Astrocyte (in vitro differentiated cells and primary cell): ENCODE data around the gene MEGF8. TPM values are rescaled to one million over a fixed set of nuclear protein-coding genes. Genes with fewer than 3 reads are reported as not detected.

ENCODE experiments used
- DNase-seq: peaks from one replicate; pipeline ENCODE4 v3.0.0-alpha.2; 2010; ENCODE audit warnings: low read depth
- FAIRE-seq: peaks from 2 replicates; lab custom pipeline; 2011; peaks lifted over from hg19 to GRCh38; lab: Jason Lieb, UNC
- H2AFZ ChIP-seq: 2 replicates; pipeline ENCODE4 v1.6.0; 2012; ENCODE audit warnings: low read depth, low read length, inconsistent platforms
- H3K27ac ChIP-seq: 2 replicates; pipeline ENCODE4 v1.5.1; 2011; ENCODE audit warnings: low read depth, low read length, inconsistent platforms
- H3K27me3 ChIP-seq: 2 replicates; pipeline ENCODE4 v1.6.0; 2011; ENCODE audit warnings: low read length, inconsistent platforms; ENCODE audit not compliant: insufficient read depth
- H3K36me3 ChIP-seq: 2 replicates; pipeline ENCODE4 v1.5.1; 2011; ENCODE audit warnings: low read length, inconsistent platforms; ENCODE audit not compliant: insufficient read depth
- H3K4me1 ChIP-seq: 2 replicates; pipeline ENCODE4 v1.5.1; 2011; ENCODE audit warnings: low read length, inconsistent platforms; ENCODE audit not compliant: insufficient read depth
- H3K4me2 ChIP-seq: 2 replicates; pipeline ENCODE4 v1.6.0; 2012; ENCODE audit warnings: low read length, inconsistent platforms
- H3K4me3 ChIP-seq: 2 replicates; pipeline ENCODE4 v1.5.1; 2011; ENCODE audit warnings: low read depth, mild to moderate bottlenecking, low read length, inconsistent platforms; ENCODE audit not compliant: insufficient read depth
- H3K79me2 ChIP-seq: 2 replicates; pipeline ENCODE4 v1.6.0; 2012; ENCODE audit warnings: mild to moderate bottlenecking, low read length, inconsistent platforms; ENCODE audit not compliant: insufficient read depth
- H3K9ac ChIP-seq: 2 replicates; pipeline ENCODE4 v1.6.0; 2012; ENCODE audit warnings: mild to moderate bottlenecking, low read length, inconsistent platforms
- H3K9me3 ChIP-seq: 2 replicates; pipeline ENCODE4 v1.5.1; 2012; ENCODE audit warnings: low read depth, mild to moderate bottlenecking, low read length, inconsistent platforms; ENCODE audit not compliant: insufficient read depth
- H4K20me1 ChIP-seq: 2 replicates; pipeline ENCODE4 v1.6.0; 2012; ENCODE audit warnings: low read length, inconsistent platforms; ENCODE audit not compliant: insufficient read depth
- H3K27ac Mint-ChIP-seq: one replicate; pipeline ENCODE4 v1.8.0; 2021; ENCODE audit warnings: mild to moderate bottlenecking, mixed read lengths; ENCODE audit not compliant: unreplicated experiment
- H3K27me3 Mint-ChIP-seq: one replicate; pipeline ENCODE4 v1.8.0; 2021; ENCODE audit warnings: low read depth, mixed read lengths; ENCODE audit not compliant: unreplicated experiment
- H3K36me3 Mint-ChIP-seq: one replicate; pipeline ENCODE4 v1.8.0; 2021; ENCODE audit warnings: low read depth, mixed read lengths; ENCODE audit not compliant: unreplicated experiment
- H3K4me1 Mint-ChIP-seq: one replicate; pipeline ENCODE4 v1.8.0; 2021; ENCODE audit warnings: low read depth, mixed read lengths; ENCODE audit not compliant: unreplicated experiment
- H3K4me3 Mint-ChIP-seq: one replicate; pipeline ENCODE4 v1.8.0; 2021; ENCODE audit warnings: mild to moderate bottlenecking, moderate library complexity, mixed read lengths; ENCODE audit not compliant: unreplicated experiment
- H3K9me3 Mint-ChIP-seq: one replicate; pipeline ENCODE4 v1.8.0; 2021; ENCODE audit warnings: mild to moderate bottlenecking, mixed read lengths; ENCODE audit not compliant: unreplicated experiment
- EZH2 ChIP-seq: IDR thresholded peaks from 2 replicates; pipeline ENCODE4 v1.6.1; 2012; ENCODE audit warnings: mild to moderate bottlenecking, low read length, inconsistent platforms; ENCODE audit not compliant: insufficient read depth
- total RNA-seq: library from RNA; stranded (reverse); gene quantifications from 2 replicates; pipeline ENCODE4 v1.2.1, GENCODE V29; 2021
- TF ChIP-seq, protein P1 (sequence below): IDR thresholded peaks from 2 replicates; pipeline ENCODE4 v1.5.1; 2011; ENCODE audit warnings: low read depth, mild to moderate bottlenecking, inconsistent platforms, low read length, moderate library complexity; ENCODE audit not compliant: insufficient read depth

MEGF8 gene
- total RNA-seq, 1 donor from 2014 or later = 42.0 TPM

DNA sequence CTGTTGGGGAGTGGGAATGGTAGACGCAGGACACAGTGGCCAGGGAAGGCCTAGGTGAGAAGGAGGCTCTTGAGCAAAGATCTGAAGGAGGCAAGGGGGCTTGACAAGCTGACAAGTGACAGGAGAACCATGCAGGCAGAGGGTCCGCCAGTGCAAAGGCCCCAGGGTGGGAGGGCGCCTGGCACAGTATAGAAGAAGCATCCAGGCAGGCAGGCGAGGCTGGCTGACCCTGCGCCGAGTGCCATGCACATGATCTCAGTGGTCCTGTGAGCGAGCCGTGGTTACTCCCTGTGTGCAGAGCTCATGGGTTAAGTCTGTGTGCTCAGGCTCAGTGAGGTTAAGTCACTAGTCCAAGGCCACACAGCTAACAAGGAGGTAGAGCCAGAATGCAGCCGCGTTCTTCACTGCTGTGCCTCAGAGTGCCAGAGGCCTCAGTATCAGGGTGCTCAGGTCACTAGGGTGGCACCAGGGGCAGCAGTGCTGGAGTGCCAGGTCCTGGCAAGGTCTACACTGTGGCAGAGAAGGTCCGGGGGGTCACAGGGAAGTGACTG is 49.5 kb downstream of the MEGF8 start:
- no peak overlapping the region for H3K9ac ChIP-seq
- H3K36me3 ChIP-seq = peaks cover 2% of the 10 kb centered on the region
- Mint-ChIP-seq H3K9me3 (no peaks in the 10 kb centered on the region), H3K36me3 (peaks cover 20% of the 10 kb centered on the region), H3K4me1 (no peaks in the 10 kb centered on the region), H3K27ac (peak overlapping the region; percentile 0), H3K4me3 (no peak overlapping the region), H3K27me3 (no peaks in the 10 kb centered on the region)
- no peak overlapping the region for H2AFZ ChIP-seq
- no peaks in the 10 kb centered on the region for H3K9me3 ChIP-seq
- FAIRE-seq = no peak
- H3K79me2 ChIP-seq = no peaks in the 10 kb centered on the region
- no peaks in the 10 kb centered on the region for H3K27me3 ChIP-seq
- H3K4me3 ChIP-seq = no peak overlapping the region
- TF ChIP-seq EZH2 = no peak
- TF ChIP-seq, protein P1, sequence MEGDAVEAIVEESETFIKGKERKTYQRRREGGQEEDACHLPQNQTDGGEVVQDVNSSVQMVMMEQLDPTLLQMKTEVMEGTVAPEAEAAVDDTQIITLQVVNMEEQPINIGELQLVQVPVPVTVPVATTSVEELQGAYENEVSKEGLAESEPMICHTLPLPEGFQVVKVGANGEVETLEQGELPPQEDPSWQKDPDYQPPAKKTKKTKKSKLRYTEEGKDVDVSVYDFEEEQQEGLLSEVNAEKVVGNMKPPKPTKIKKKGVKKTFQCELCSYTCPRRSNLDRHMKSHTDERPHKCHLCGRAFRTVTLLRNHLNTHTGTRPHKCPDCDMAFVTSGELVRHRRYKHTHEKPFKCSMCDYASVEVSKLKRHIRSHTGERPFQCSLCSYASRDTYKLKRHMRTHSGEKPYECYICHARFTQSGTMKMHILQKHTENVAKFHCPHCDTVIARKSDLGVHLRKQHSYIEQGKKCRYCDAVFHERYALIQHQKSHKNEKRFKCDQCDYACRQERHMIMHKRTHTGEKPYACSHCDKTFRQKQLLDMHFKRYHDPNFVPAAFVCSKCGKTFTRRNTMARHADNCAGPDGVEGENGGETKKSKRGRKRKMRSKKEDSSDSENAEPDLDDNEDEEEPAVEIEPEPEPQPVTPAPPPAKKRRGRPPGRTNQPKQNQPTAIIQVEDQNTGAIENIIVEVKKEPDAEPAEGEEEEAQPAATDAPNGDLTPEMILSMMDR = no peak
- H3K27ac ChIP-seq = no peak overlapping the region
- H4K20me1 ChIP-seq = no peaks in the 10 kb centered on the region
- no peak overlapping the region for H3K4me2 ChIP-seq
- no peak for DNase-seq
- no peaks in the 10 kb centered on the region for H3K4me1 ChIP-seq

DNA sequence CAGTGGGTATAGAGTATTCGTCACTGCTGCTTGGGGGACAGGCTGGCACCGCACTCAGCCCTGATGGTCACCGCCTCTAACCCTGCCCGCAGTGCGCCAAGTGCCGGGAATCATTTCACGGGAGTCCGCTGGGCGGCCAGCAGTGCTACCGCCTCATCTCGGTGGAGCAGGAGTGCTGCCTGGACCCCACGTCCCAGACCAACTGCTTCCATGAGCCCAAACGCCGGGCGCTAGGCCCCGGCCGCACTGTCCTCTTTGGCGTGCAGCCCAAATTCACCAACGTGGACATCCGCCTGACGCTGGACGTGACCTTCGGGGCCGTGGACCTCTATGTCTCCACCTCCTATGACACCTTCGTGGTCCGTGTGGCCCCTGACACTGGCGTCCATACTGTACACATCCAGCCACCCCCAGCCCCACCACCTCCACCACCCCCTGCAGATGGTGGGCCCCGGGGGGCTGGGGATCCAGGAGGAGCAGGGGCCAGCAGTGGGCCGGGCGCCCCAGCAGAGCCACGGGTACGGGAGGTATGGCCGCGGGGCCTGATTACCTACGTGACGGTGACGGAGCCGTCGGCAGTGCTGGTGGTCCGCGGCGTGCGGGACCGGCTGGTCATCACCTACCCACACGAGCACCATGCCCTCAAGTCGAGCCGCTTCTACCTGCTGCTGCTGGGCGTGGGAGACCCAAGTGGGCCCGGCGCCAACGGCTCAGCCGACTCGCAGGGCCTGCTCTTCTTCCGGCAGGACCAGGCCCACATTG is 50.2 kb downstream of the MEGF8 start:
- H3K27ac ChIP-seq = no peak overlapping the region
- no peak overlapping the region for H3K4me2 ChIP-seq
- no peaks in the 10 kb centered on the region for H4K20me1 ChIP-seq
- H3K79me2 ChIP-seq = no peaks in the 10 kb centered on the region
- no peak overlapping the region for H3K4me3 Mint-ChIP-seq
- DNase-seq (no peak), FAIRE-seq (no peak)
- peaks cover 20% of the 10 kb centered on the region for H3K36me3 Mint-ChIP-seq
- H3K4me1 Mint-ChIP-seq = no peaks in the 10 kb centered on the region
- peaks cover 2% of the 10 kb centered on the region for H3K36me3 ChIP-seq
- no peak overlapping the region for H3K4me3 ChIP-seq
- TF ChIP-seq, protein P1 = no peak
- no peak for TF ChIP-seq EZH2
- no peak overlapping the region for H3K27ac Mint-ChIP-seq
- no peaks in the 10 kb centered on the region for H3K9me3 ChIP-seq
- peaks cover 1% of the 10 kb centered on the region for H3K27me3 Mint-ChIP-seq
- H3K9ac ChIP-seq = no peak overlapping the region
- no peaks in the 10 kb centered on the region for H3K9me3 Mint-ChIP-seq
- H3K4me1 ChIP-seq = no peaks in the 10 kb centered on the region
- peaks cover 2% of the 10 kb centered on the region for H3K27me3 ChIP-seq
- H2AFZ ChIP-seq = no peak overlapping the region

DNA sequence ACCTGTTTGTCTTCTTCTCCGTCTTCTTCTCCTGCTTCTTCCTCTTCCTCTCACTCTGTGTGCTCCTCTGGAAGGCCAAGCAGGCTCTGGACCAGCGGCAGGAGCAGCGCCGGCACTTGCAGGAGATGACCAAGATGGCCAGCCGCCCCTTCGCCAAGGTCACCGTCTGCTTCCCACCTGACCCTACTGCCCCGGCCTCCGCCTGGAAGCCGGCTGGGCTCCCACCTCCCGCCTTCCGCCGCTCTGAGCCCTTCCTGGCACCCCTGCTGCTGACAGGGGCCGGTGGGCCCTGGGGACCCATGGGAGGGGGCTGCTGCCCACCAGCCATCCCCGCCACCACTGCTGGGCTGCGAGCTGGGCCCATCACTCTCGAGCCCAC is 50.7 kb downstream of the MEGF8 start:
- Histone ChIP-seq H3K4me1 (no peaks in the 10 kb centered on the region), H4K20me1 (no peaks in the 10 kb centered on the region), H3K27me3 (peaks cover 2% of the 10 kb centered on the region), H2AFZ (no peak overlapping the region), H3K9me3 (no peaks in the 10 kb centered on the region), H3K79me2 (no peaks in the 10 kb centered on the region), H3K27ac (no peak overlapping the region), H3K4me2 (no peak overlapping the region), H3K9ac (no peak overlapping the region), H3K36me3 (peaks cover 2% of the 10 kb centered on the region), H3K4me3 (no peak overlapping the region)
- no peak for TF ChIP-seq EZH2
- TF ChIP-seq, protein P1 = no peak
- H3K4me3 Mint-ChIP-seq = no peak overlapping the region
- no peak overlapping the region for H3K27ac Mint-ChIP-seq
- DNase-seq = no peak
- H3K36me3 Mint-ChIP-seq = peaks cover 20% of the 10 kb centered on the region
- no peak for FAIRE-seq
- H3K4me1 Mint-ChIP-seq = no peaks in the 10 kb centered on the region
- peaks cover 4% of the 10 kb centered on the region for H3K27me3 Mint-ChIP-seq
- no peaks in the 10 kb centered on the region for H3K9me3 Mint-ChIP-seq
